ENCODE data around the gene IGSF23. TPM values are rescaled to one million over a fixed set of nuclear protein-coding genes. Genes with fewer than 3 reads are reported as not detected.

Gene IGSF23
- total RNA-seq, 1 experiment from 2014 or later: not detected

Other genes starting within 250 kb of the IGSF23 start
- 3.1 and 3.8 TPM in 2 replicates for gene ZNF285, start 212.0 kb upstream of the IGSF23 start, total RNA-seq (2014; rRNA removed; shearing (Covaris generic))
- gene ZNF229, start 165.1 kb upstream of the IGSF23 start, total RNA-seq (2014; rRNA removed; shearing (Covaris generic)): 3.8 and 6.1 TPM in 2 replicates
- gene ZNF180, start 113.0 kb upstream of the IGSF23 start, total RNA-seq (2014; rRNA removed; shearing (Covaris generic)): 10.7 and 11.7 TPM in 2 replicates
- gene CEACAM20, start 83.9 kb upstream of the IGSF23 start, total RNA-seq (2014; rRNA removed; shearing (Covaris generic)): not detected in 2 replicates
- gene PVR, start 30.3 kb downstream of the IGSF23 start, total RNA-seq (2014; rRNA removed; shearing (Covaris generic)): 34.2 and 35.7 TPM in 2 replicates
- gene CEACAM19, start 57.9 kb downstream of the IGSF23 start, total RNA-seq (2014; rRNA removed; shearing (Covaris generic)): 0.12 and 0.20 TPM in 2 replicates
- gene CEACAM16, start 85.6 kb downstream of the IGSF23 start, total RNA-seq (2014; rRNA removed; shearing (Covaris generic)): 0.20 TPM in 1 of 2 replicates, not detected in the other
- gene BCL3, start 135.1 kb downstream of the IGSF23 start, total RNA-seq (2014; rRNA removed; shearing (Covaris generic)): 21.8 and 22.6 TPM in 2 replicates
- gene CBLC, start 164.3 kb downstream of the IGSF23 start, total RNA-seq (2014; rRNA removed; shearing (Covaris generic)): not detected in 2 replicates
- gene BCAM, start 195.5 kb downstream of the IGSF23 start, total RNA-seq (2014; rRNA removed; shearing (Covaris generic)): 4.6 and 5.7 TPM in 2 replicates
- gene NECTIN2, start 232.7 kb downstream of the IGSF23 start, total RNA-seq (2014; rRNA removed; shearing (Covaris generic)): 49.3 and 51.0 TPM in 2 replicates